Brain microvascular endothelial cell (primary cell): ENCODE data around the gene GTF3C2.

Experiments used
- DNase-seq: peaks from one replicate; pipeline ENCODE4 v3.0.0-alpha.2; 2020
- H3K27ac ChIP-seq: fragments of 250-450 bp; sonication (Bioruptor Pico); 2 replicates; pipeline ENCODE4 v1.5.1; 2020; ENCODE audit warnings: mild to moderate bottlenecking, moderate library complexity
- H3K27me3 ChIP-seq: fragments of 250-450 bp; sonication (Bioruptor Pico); replicated peaks from 2 replicates; pipeline ENCODE4 v1.5.1; 2020; ENCODE audit warnings: mild to moderate bottlenecking
- H3K36me3 ChIP-seq: fragments of 250-450 bp; sonication (Bioruptor Pico); replicated peaks from 2 replicates; pipeline ENCODE4 v1.5.1; 2020; ENCODE audit warnings: mild to moderate bottlenecking
- H3K4me3 ChIP-seq: 2 replicates; pipeline ENCODE4 v1.5.1; 2011; ENCODE audit warnings: low read depth, mild to moderate bottlenecking, control low read depth, low read length, moderate library complexity
- in situ Hi-C: cut with HindIII; loops from 2 replicates; pipeline ENCODE4 v1.10.0; 2017; ENCODE audit warnings: low sequenced_read_pairs, low pct_ligation_motif_present
- TF ChIP-seq, protein P1 (sequence below): IDR thresholded peaks from 2 replicates; pipeline ENCODE4 v1.5.1; 2011; ENCODE audit warnings: low read depth, mild to moderate bottlenecking, moderate library complexity, low read length, control low read depth, inconsistent platforms; ENCODE audit errors: missing control alignments

Gene GTF3C2

DNA sequence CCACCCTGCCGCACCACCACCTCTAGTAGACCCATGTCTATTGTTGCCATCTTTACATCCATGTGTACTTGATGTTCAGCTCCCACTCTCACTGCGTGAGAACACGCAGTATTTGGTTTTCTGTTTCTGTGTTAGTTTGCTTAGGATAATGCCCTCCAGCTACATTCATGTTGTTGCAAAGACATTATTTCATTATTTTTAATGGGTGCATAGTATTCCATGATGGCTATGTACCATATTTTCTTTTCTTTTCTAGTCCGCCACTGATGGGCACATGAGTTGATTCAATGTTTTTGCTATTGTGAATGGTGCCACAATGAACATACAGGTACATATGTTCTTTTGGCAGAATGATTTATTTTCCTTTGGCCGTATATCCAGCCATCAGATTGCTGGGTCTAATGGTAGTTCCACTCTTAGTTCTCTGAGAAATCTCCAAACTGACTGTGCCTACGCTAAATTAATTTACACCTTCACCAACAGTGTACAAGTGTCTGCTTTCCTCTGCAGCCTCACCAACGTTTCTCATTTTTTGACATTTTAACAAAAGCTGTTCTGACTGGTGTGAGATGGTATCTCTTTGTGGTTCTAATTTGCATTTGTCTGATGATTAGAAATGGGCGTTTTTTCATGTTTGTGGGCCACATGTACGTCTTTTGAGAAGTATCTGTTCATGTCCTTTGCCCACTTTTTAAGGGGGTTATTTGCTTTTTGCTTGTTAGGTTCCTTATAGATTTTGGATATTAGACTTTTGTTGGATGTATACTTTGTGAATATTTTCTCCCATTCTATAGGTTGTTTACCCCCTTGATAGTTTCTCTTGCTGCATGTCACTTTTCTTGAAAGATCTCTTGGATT is 34.5 kb upstream of the GTF3C2 start:
- TF ChIP-seq, protein P1, sequence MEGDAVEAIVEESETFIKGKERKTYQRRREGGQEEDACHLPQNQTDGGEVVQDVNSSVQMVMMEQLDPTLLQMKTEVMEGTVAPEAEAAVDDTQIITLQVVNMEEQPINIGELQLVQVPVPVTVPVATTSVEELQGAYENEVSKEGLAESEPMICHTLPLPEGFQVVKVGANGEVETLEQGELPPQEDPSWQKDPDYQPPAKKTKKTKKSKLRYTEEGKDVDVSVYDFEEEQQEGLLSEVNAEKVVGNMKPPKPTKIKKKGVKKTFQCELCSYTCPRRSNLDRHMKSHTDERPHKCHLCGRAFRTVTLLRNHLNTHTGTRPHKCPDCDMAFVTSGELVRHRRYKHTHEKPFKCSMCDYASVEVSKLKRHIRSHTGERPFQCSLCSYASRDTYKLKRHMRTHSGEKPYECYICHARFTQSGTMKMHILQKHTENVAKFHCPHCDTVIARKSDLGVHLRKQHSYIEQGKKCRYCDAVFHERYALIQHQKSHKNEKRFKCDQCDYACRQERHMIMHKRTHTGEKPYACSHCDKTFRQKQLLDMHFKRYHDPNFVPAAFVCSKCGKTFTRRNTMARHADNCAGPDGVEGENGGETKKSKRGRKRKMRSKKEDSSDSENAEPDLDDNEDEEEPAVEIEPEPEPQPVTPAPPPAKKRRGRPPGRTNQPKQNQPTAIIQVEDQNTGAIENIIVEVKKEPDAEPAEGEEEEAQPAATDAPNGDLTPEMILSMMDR, result no peak
- in situ Hi-C loops, result no loop called here
- no peak overlapping the region for H3K27ac ChIP-seq

DNA sequence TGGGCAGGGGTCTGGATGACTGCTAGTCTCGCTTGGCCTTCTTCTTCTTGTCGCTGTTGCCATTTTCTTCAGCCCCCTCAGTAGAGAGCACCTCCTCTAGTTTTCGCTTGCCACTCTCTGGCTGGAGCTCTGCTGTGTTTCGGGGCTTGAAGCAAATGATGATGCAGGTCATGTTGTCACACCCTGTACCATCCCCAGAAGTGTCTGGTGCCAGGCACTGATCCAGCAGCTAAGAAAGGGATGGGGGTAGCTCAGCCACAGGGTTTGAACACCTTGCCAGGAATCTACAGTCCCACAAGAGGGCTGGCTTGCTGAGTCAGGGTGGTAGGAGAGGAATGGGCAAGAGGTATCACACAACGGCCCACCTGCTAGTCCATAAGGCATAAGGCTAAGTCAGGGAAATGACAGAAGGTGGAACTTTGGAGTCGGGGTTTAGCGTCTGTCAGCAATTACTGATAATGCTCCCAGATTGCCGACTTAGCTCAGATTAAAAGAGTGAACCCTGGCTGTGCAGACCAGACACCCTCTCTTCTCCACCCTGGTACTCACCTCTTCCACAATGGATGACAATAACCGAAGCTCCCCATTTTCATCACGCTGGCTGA is 25.1 kb upstream of the GTF3C2 start:
- TF ChIP-seq, protein P1, result no peak
- in situ Hi-C loops, result no loop called here
- no peaks in the 10 kb centered on the region for H3K27me3 ChIP-seq
- peaks cover 57% of the 10 kb centered on the region for H3K36me3 ChIP-seq
- H3K4me3 ChIP-seq, result no peak overlapping the region
- no peak for DNase-seq
- H3K27ac ChIP-seq, result peak overlapping the region; percentile 95

More for the DNA sequence above, 34.5 kb upstream of the GTF3C2 start:
- Histone ChIP-seq H3K27me3 (no peaks in the 10 kb centered on the region), H3K36me3 (peaks cover 4% of the 10 kb centered on the region), H3K4me3 (no peak overlapping the region)
- no peak for DNase-seq

DNA sequence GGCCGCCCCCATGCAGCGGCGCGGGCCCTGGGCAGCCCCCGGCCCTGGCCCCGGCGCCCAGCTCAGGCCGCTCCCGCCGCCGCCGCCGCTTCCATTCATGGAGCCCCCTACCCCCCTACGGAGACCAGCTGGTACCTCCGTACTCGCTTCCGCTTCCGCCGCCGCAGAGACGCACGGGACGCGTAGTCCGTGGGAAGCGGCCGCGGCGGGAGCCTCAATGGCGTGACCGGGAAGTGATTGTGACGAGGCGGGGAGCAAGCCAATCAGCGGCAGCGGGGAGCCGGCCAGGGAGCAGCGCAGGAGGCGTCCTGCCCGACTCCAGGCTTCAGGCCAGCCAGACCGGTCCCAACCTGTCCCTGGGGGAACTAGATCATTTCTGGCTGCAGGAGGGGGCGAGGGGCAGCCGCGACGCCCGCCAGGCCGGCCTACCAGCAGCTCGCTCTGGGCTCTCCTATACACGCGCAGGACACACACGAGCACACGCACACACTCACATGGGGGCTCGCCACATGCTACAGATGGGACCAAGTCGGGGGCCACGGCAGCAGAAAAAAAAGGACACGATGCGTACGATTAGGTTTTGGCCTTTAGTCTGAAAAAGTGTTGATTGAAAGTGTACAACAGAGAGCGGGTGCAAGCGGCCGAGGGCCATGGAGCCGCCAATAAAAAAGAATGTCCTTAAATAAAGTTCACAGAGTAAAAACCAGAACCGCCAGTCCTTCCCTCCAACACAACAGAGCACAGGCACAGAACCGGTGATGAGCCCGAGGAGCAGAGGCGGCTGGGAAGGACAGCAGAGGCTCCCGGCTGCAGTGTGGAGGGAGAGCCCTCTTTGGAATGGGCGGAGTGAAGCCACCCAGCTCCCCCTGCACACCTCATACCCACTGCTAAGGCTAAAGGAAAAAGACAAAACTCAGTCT is 24.3 kb upstream of the GTF3C2 start, which contains the start of gene ZNF513:
ZNF513 (minus strand) TSS at position 109 of the 920 bp plus-strand sequence. CDS start 208 bp downstream, outside the sequence.
- TF ChIP-seq, protein P1, result no peak
- peaks cover 62% of the 10 kb centered on the region for H3K36me3 ChIP-seq

DNA sequence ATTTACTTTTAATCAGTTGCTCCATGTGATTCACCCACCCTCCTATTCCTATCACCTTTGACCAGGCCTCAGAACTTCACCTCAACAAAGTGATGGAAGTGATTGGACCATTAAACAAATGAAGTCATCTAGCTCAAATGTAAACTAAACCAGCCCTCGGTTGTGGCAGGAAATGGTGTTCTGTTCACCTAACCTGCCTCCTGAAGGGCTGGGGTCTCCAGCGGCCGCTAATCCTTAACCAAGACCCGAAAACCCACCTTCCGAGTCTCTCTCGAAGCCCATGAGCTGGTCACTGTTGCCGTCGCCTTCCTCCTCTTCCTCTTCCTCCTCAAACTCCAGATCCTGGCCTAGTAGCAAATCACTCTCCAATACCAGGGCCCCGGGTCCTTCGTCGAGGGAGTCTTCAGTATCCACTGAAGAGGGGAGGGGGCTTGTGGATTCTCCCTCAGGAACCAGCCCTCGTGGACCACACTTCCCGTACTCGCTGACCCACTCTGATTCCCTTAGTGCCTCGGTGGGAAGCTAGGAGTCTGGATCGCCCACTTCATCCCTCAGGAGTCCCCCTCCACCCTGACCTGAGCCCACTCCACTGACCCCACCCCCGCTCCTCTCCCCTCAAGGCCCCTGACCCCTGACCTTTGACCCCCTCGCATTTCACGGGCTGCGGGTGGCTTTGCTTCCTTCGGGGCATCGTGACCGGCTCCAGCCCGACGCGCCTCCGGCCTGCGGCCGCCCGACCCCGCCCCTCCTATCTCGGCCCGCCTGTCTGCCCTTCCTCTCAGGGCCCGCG is 23.5 kb upstream of the GTF3C2 start:
- no peak for DNase-seq
- Histone ChIP-seq H3K27ac (peak overlapping the region; percentile 95), H3K36me3 (peaks cover 69% of the 10 kb centered on the region), H3K4me3 (peak overlapping the region; percentile 77), H3K27me3 (no peaks in the 10 kb centered on the region)
- in situ Hi-C loops, result no loop called here
- TF ChIP-seq, protein P1, result no peak

More for the DNA sequence above, 24.3 kb upstream of the GTF3C2 start, which contains the start of gene ZNF513:
- peak within 1 kb of the TSS; percentile 77 for H3K4me3 ChIP-seq
- in situ Hi-C loops, result no loop called here
- peak; percentile 93 for DNase-seq
- H3K27me3 ChIP-seq, result no peaks in the 10 kb centered on the region
- peak within 1 kb of the TSS; percentile 95 for H3K27ac ChIP-seq

DNA sequence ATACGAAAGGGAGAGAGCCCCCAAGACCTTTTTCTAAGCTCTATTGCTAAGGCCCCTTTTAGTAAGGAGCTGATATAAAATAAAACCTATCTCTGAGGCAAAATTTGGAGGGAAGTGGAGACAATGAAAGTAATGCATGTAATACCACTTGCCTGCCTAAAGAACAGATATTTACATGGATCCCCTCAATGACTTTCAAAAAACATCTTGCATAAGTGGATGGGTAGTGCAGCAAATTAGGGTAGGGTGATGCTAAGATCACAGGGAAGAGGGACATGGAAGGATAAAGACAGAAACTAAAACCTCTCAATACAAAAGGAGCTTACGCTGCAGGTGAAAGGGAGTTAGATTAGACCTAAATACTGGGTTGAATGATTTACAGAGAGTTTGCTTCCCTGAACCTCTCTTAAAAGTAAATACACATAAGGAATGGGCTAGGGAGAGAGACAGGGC is 22.8 kb upstream of the GTF3C2 start:
- Histone ChIP-seq H3K4me3 (peak overlapping the region; percentile 77), H3K27me3 (no peaks in the 10 kb centered on the region)
- no peak for DNase-seq

More for the DNA sequence above, 22.8 kb upstream of the GTF3C2 start:
- in situ Hi-C loops, result no loop called here
- peaks cover 71% of the 10 kb centered on the region for H3K36me3 ChIP-seq
- TF ChIP-seq, protein P1, result no peak
- peak overlapping the region; percentile 95 for H3K27ac ChIP-seq
